ENCODE results near the gene THSD4.
"Not testable (repeated sequence)": the region's sequence is repeated elsewhere in the genome, so short reads cannot be mapped to it uniquely, and the experiment has no call there.

Gene THSD4

GRCh38 chr15:71366926-71367325 is 251.7 kb downstream of the THSD4 start:
- peaks cover 6% of the 10 kb centered on the region; the same call in 1 of the 2 replicates for H3K9me3 ChIP-seq (ENCODE audit: insufficient read depth, low read length)
- H3K4me3 ChIP-seq (ENCODE audit: insufficient read length, low read depth): no peak overlapping the region
- H3K36me3 ChIP-seq (ENCODE audit: insufficient read depth, insufficient read length, low read length): no peaks in the 10 kb centered on the region
- no peaks in the 10 kb centered on the region for H3K27me3 ChIP-seq (ENCODE audit: insufficient read depth, insufficient read length)
- peaks cover 4% of the 10 kb centered on the region for H3K4me1 ChIP-seq (ENCODE audit: insufficient read depth, insufficient read length)
- no peak for TF ChIP-seq SUZ12 (IDR thresholded peaks at IDR 0.05; ENCODE audit: extremely low read depth, insufficient read depth, insufficient read length)
- no peak for TF ChIP-seq YY1 (IDR thresholded peaks at IDR 0.05; ENCODE audit: insufficient read depth, insufficient read length)
- TF ChIP-seq ZNF274 (IDR thresholded peaks at IDR 0.05; ENCODE audit: low read depth, low read length): no peak
- DNase-seq (ENCODE audit: low read depth, low spot score): no peak
- no peak overlapping the region for H3K9ac ChIP-seq (ENCODE audit: insufficient read length, low read depth)

DNA sequence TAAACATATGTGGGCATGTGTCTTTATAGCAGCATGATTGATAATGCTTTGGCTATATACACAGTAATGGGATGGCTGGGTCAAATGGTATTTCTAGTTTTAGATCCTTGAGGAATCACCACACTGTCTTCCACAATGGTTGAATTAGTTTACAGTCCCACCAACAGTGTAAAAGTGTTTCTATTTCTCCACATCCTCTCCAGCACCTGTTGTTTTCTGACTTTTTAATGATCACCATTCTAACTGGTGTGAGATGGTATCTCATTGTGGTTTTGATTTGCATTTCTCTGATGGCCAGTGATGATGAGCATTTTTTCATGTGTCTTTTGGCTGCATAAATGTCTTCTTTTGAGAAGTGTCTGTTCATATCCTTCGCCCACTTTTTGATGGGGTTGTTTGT is 252.5 kb downstream of the THSD4 start:
- not testable (repeated sequence) for H3K27me3 ChIP-seq (ENCODE audit: insufficient read depth, insufficient read length); H3K4me1 ChIP-seq (ENCODE audit: insufficient read depth, insufficient read length); H3K36me3 ChIP-seq (ENCODE audit: insufficient read depth, insufficient read length, low read length); H3K9ac ChIP-seq (ENCODE audit: insufficient read length, low read depth); H3K4me3 ChIP-seq (ENCODE audit: insufficient read length, low read depth); DNase-seq (ENCODE audit: low read depth, low spot score); H3K9me3 ChIP-seq (ENCODE audit: insufficient read depth, low read length)

GRCh38 chr15:71372769-71373168 is 257.5 kb downstream of the THSD4 start:
- H3K27me3 ChIP-seq (ENCODE audit: insufficient read depth, insufficient read length); H3K9ac ChIP-seq (ENCODE audit: insufficient read length, low read depth); H3K36me3 ChIP-seq (ENCODE audit: insufficient read depth, insufficient read length, low read length); DNase-seq (ENCODE audit: low read depth, low spot score); H3K4me1 ChIP-seq (ENCODE audit: insufficient read depth, insufficient read length); H3K4me3 ChIP-seq (ENCODE audit: insufficient read length, low read depth): not testable (repeated sequence)
- peaks cover 13% of the 10 kb centered on the region; the same call in 1 of the 2 replicates for H3K9me3 ChIP-seq (ENCODE audit: insufficient read depth, low read length)

DNA sequence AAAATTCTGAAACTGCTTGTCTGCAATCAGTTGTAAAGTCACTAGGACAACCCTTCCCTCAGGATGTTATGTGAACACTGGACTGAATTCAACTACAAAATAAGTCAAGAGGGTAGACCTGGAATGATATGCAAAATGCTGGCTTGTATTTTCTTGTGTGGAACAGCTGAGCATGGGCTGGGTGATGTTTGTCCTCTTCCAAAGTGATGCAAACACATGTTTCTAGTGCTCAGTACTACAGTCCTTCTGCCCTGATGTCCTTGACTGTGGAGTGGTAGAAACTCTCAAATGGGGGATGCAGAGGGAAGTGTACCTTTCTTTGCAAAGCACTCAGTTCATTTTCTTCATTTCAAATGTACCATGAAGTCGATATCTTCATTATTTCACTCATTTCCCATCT is 258.6 kb downstream of the THSD4 start:
- Histone ChIP-seq H3K27me3 (ENCODE audit: insufficient read depth, insufficient read length) (no peaks in the 10 kb centered on the region), H3K9me3 (ENCODE audit: insufficient read depth, low read length) (peaks cover 13% of the 10 kb centered on the region; the same call in 1 of the 2 replicates), H3K9ac (ENCODE audit: insufficient read length, low read depth) (no peak overlapping the region), H3K4me1 (ENCODE audit: insufficient read depth, insufficient read length) (no peaks in the 10 kb centered on the region), H3K36me3 (ENCODE audit: insufficient read depth, insufficient read length, low read length) (no peaks in the 10 kb centered on the region), H3K4me3 (ENCODE audit: insufficient read length, low read depth) (no peak overlapping the region)
- DNase-seq (ENCODE audit: low read depth, low spot score): no peak
- no peak for TF ChIP-seq SUZ12 (IDR thresholded peaks at IDR 0.05; ENCODE audit: extremely low read depth, insufficient read depth, insufficient read length)

- H3K9me3 ChIP-seq (ENCODE audit: insufficient read depth, low read length): peaks cover 13% of the 10 kb centered on the region; the same call in 1 of the 2 replicates
- H3K9ac ChIP-seq (ENCODE audit: insufficient read length, low read depth): no peak overlapping the region
- DNase-seq (ENCODE audit: low read depth, low spot score): no peak
- no peaks in the 10 kb centered on the region for H3K4me1 ChIP-seq (ENCODE audit: insufficient read depth, insufficient read length)
- H3K27me3 ChIP-seq (ENCODE audit: insufficient read depth, insufficient read length): no peaks in the 10 kb centered on the region
- TF ChIP-seq SUZ12 (IDR thresholded peaks at IDR 0.05; ENCODE audit: extremely low read depth, insufficient read depth, insufficient read length): no peak
- no peak for TF ChIP-seq ZNF274 (IDR thresholded peaks at IDR 0.05; ENCODE audit: low read depth, low read length)
- no peak overlapping the region for H3K4me3 ChIP-seq (ENCODE audit: insufficient read length, low read depth)
- H3K36me3 ChIP-seq (ENCODE audit: insufficient read depth, insufficient read length, low read length): no peaks in the 10 kb centered on the region
These were observed 259.5 kb downstream of the THSD4 start for GRCh38 chr15:71374607-71375352.

DNA sequence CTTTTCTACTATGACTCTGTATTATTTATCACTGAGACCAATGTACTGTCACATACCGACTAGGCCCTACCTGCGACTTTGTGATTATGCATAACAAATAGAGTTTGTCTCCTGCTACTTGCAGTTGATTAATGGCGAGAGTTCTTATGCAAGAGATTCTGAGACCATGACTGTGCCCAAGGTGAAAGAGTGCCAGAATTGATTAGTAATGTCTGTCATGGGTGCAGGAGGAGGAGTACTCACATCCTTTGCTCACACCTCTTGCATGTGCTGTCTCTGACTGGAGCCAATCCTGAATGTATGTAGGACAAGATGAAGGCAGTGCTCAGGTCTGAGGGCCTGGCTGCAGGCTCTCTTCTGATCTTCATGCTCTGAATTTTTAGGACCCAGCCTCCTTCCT is 260.7 kb downstream of the THSD4 start:
- H3K9ac ChIP-seq (ENCODE audit: insufficient read length, low read depth): no peak overlapping the region
- H3K36me3 ChIP-seq (ENCODE audit: insufficient read depth, insufficient read length, low read length): no peaks in the 10 kb centered on the region
- H3K9me3 ChIP-seq (ENCODE audit: insufficient read depth, low read length): peaks cover 13% of the 10 kb centered on the region; the same call in 1 of the 2 replicates
- no peak overlapping the region for H3K4me3 ChIP-seq (ENCODE audit: insufficient read length, low read depth)
- DNase-seq (ENCODE audit: low read depth, low spot score): no peak
- H3K4me1 ChIP-seq (ENCODE audit: insufficient read depth, insufficient read length): no peaks in the 10 kb centered on the region
- no peak for TF ChIP-seq SUZ12 (IDR thresholded peaks at IDR 0.05; ENCODE audit: extremely low read depth, insufficient read depth, insufficient read length)
- no peak for TF ChIP-seq ZNF274 (IDR thresholded peaks at IDR 0.05; ENCODE audit: low read depth, low read length)
- TF ChIP-seq YY1 (IDR thresholded peaks at IDR 0.05; ENCODE audit: insufficient read depth, insufficient read length): no peak
- no peaks in the 10 kb centered on the region for H3K27me3 ChIP-seq (ENCODE audit: insufficient read depth, insufficient read length)

- Histone ChIP-seq H3K9me3 (ENCODE audit: insufficient read depth, low read length) (peaks cover 8% of the 10 kb centered on the region; the same call in 1 of the 2 replicates), H3K36me3 (ENCODE audit: insufficient read depth, insufficient read length, low read length) (no peaks in the 10 kb centered on the region), H3K9ac (ENCODE audit: insufficient read length, low read depth) (no peak overlapping the region), H3K4me3 (ENCODE audit: insufficient read length, low read depth) (no peak overlapping the region), H3K27me3 (ENCODE audit: insufficient read depth, insufficient read length) (no peaks in the 10 kb centered on the region), H3K4me1 (ENCODE audit: insufficient read depth, insufficient read length) (no peaks in the 10 kb centered on the region)
- no peak for TF ChIP-seq SUZ12 (IDR thresholded peaks at IDR 0.05; ENCODE audit: extremely low read depth, insufficient read depth, insufficient read length)
- TF ChIP-seq YY1 (IDR thresholded peaks at IDR 0.05; ENCODE audit: insufficient read depth, insufficient read length): no peak
- TF ChIP-seq ZNF274 (IDR thresholded peaks at IDR 0.05; ENCODE audit: low read depth, low read length): no peak
- no peak for DNase-seq (ENCODE audit: low read depth, low spot score)
These were observed 264.6 kb downstream of the THSD4 start for GRCh38 chr15:71379893-71380292.

GRCh38 chr15:71380345-71380744 is 265.1 kb downstream of the THSD4 start:
- no peak overlapping the region for H3K9ac ChIP-seq (ENCODE audit: insufficient read length, low read depth)
- H3K9me3 ChIP-seq (ENCODE audit: insufficient read depth, low read length): peaks cover 8% of the 10 kb centered on the region; the same call in 1 of the 2 replicates
- H3K36me3 ChIP-seq (ENCODE audit: insufficient read depth, insufficient read length, low read length): no peaks in the 10 kb centered on the region
- no peak for DNase-seq (ENCODE audit: low read depth, low spot score)
- H3K27me3 ChIP-seq (ENCODE audit: insufficient read depth, insufficient read length): no peaks in the 10 kb centered on the region
- no peak overlapping the region for H3K4me3 ChIP-seq (ENCODE audit: insufficient read length, low read depth)
- TF ChIP-seq ZNF274 (IDR thresholded peaks at IDR 0.05; ENCODE audit: low read depth, low read length) (no peak), YY1 (IDR thresholded peaks at IDR 0.05; ENCODE audit: insufficient read depth, insufficient read length) (no peak), SUZ12 (IDR thresholded peaks at IDR 0.05; ENCODE audit: extremely low read depth, insufficient read depth, insufficient read length) (no peak)
- no peaks in the 10 kb centered on the region for H3K4me1 ChIP-seq (ENCODE audit: insufficient read depth, insufficient read length)

Data from NT2/D1 (cell line).